CD4-positive, alpha-beta T cell (primary cell): ENCODE results near the gene PRKAG1. TPM values are rescaled to one million over a fixed set of nuclear protein-coding genes. Genes with fewer than 3 reads are reported as not detected.

ENCODE experiments used
- ATAC-seq: fragments of 200-7000 bp; cut with Tn5 transposase; one replicate; pipeline ENCODE4 v1.10.0; 2022; ENCODE audit warnings: mild to moderate bottlenecking; ENCODE audit not compliant: poor library complexity
- CTCF ChIA-PET: fragments of 350-600 bp; sonication (Branson Sonifier 250); formaldehyde crosslinking; loops from one replicate; lab custom pipeline; 2021; ENCODE audit warnings: antibody characterized with exemption, inconsistent platforms; lab: Charles Lee
- POLR2A ChIA-PET: fragments of 350-600 bp; sonication (Branson Sonifier 250); formaldehyde crosslinking; loops from one replicate; lab custom pipeline; 2021; ENCODE audit warnings: antibody characterized with exemption, inconsistent platforms; lab: Charles Lee
- DNase-seq, 14 experiments: peaks; one replicate each; pipeline ENCODE4 v3.0.0-alpha.2; 2013 to 2020; ENCODE audit warnings: mixed read lengths in 2 of 14
- H3K27ac ChIP-seq, 2 donors: one replicate each; pipeline versions ENCODE4 v1.5.1 to v1.7.0; 2013; ENCODE audit warnings: low read length in 2 of 2, low read depth in 1 of 2, mild to moderate bottlenecking in 1 of 2
- H3K27me3 ChIP-seq, 2 experiments: 1 replicate in 1 of 2; 2 replicates in 1 of 2; pipeline versions ENCODE4 v1.6.1 to v1.7.0; 2013; ENCODE audit warnings: low read length in 2 of 2, control low read depth in 1 of 2, mild to moderate bottlenecking in 1 of 2, moderate library complexity in 1 of 2; ENCODE audit not compliant: insufficient read depth in 2 of 2, control insufficient read depth in 1 of 2
- H3K36me3 ChIP-seq: one replicate; pipeline ENCODE4 v1.6.1; 2013; ENCODE audit warnings: low read length, control low read depth; ENCODE audit not compliant: insufficient read depth
- H3K4me1 ChIP-seq: one replicate; pipeline ENCODE4 v1.6.1; 2013; ENCODE audit warnings: low read length, control low read depth; ENCODE audit not compliant: insufficient read depth
- H3K4me3 ChIP-seq: one replicate; pipeline ENCODE4 v1.5.1; 2013; ENCODE audit warnings: mild to moderate bottlenecking, low read length, moderate library complexity
- H3K9me3 ChIP-seq, 2 experiments: 1 replicate in 1 of 2; 2 replicates in 1 of 2; pipeline versions ENCODE4 v1.6.1 to v1.7.0; 2013; ENCODE audit warnings: low read length in 2 of 2, mild to moderate bottlenecking in 2 of 2, control low read depth in 1 of 2, moderate library complexity in 1 of 2; ENCODE audit not compliant: control insufficient read depth in 1 of 2, insufficient read depth in 1 of 2
- H3K27ac Mint-ChIP-seq: one replicate; pipeline ENCODE4 v1.8.0; 2020; ENCODE audit warnings: mixed read lengths
- H3K27me3 Mint-ChIP-seq: one replicate; pipeline ENCODE4 v1.8.0; 2021; ENCODE audit warnings: mixed read lengths
- H3K36me3 Mint-ChIP-seq: one replicate; pipeline ENCODE4 v1.8.0; 2021; ENCODE audit warnings: low read depth, mixed read lengths
- H3K4me1 Mint-ChIP-seq: one replicate; pipeline ENCODE4 v1.8.0; 2021; ENCODE audit warnings: low read depth, mixed read lengths
- H3K4me3 Mint-ChIP-seq: one replicate; pipeline ENCODE4 v1.8.0; 2020; ENCODE audit warnings: mild to moderate bottlenecking, mixed read lengths
- H3K9me3 Mint-ChIP-seq: one replicate; pipeline ENCODE4 v1.8.0; 2020; ENCODE audit warnings: mixed read lengths
- CTCF ChIP-seq: fragments of 200-600 bp; IDR thresholded peaks from one replicate; pipeline ENCODE4 v1.8.0; 2022; ENCODE audit warnings: antibody characterized with exemption, mild to moderate bottlenecking
- intact Hi-C, 2 experiments: fragments of 100-400 bp; cut with DNase I in 1 of 2; cut with micrococcal nuclease in 1 of 2; formaldehyde crosslinking; loops; one replicate each; pipeline versions ENCODE4 v1.15.1 to v1.9.0; 2023 to 2025; cut with DNase I, micrococcal nuclease
- total RNA-seq, 174 experiments: library from RNA in 2 of 174; stranded (reverse) in 2 of 174; gene quantifications; one replicate each; pipeline ENCODE4 v1.2.3 and lab custom pipeline; 2021 to 2026

The PRKAG1 gene
- total RNA-seq, 2 experiments from 2014 or later: 34.6 to 38.2 TPM

GRCh38 chr12:48973941-48974673 lies 44.5 kb downstream of the PRKAG1 start:
- POLR2A ChIA-PET: no interaction called here
- peaks cover 40% of the 10 kb centered on the region for H3K4me1 Mint-ChIP-seq

GRCh38 chr12:48973531-48973930 lies 45.0 kb downstream of the PRKAG1 start:
- peaks cover 0 to 11% of the 10 kb centered on the region in 2 experiments for H3K9me3 ChIP-seq
- H3K4me3 Mint-ChIP-seq: no peak overlapping the region
- peaks cover 64% of the 10 kb centered on the region for H3K4me1 ChIP-seq
- peaks cover 49 to 61% of the 10 kb centered on the region in 2 experiments for H3K27me3 ChIP-seq
- CTCF ChIA-PET: interaction anchor here (0.6 to 1.3 kb wide), 4 partner anchors 15 to 1553 kb away, joined by 3 to 5 read pairs (median 4); no protein-coding TSS in a partner anchor
- H3K27me3 Mint-ChIP-seq: peaks cover 76% of the 10 kb centered on the region
- no peak for ATAC-seq
- POLR2A ChIA-PET: no interaction called here
- no peak overlapping the region for H3K4me3 ChIP-seq
- no peaks in the 10 kb centered on the region for H3K9me3 Mint-ChIP-seq
- intact Hi-C loops: no loop called here
- no peak for TF ChIP-seq CTCF
- no peaks in the 10 kb centered on the region for H3K36me3 Mint-ChIP-seq
- H3K27ac Mint-ChIP-seq: no peak overlapping the region
- peak in 1 of 14 experiments; percentile 27 for DNase-seq
- no peaks in the 10 kb centered on the region for H3K36me3 ChIP-seq
- no peak overlapping the region for H3K27ac ChIP-seq
- peaks cover 37% of the 10 kb centered on the region for H3K4me1 Mint-ChIP-seq

More at GRCh38 chr12:48973941-48974673, 44.5 kb downstream of the PRKAG1 start:
- Histone ChIP-seq H3K36me3 (no peaks in the 10 kb centered on the region), H3K27ac (no peak overlapping the region), H3K27me3 (peaks cover 55 to 66% of the 10 kb centered on the region in 2 experiments), H3K9me3 (peaks cover 0 to 11% of the 10 kb centered on the region in 2 experiments), H3K4me1 (peaks cover 67% of the 10 kb centered on the region), H3K4me3 (no peak overlapping the region)
- DNase-seq: peak in 6 of 14 experiments; percentile 32 to 63 (median 54)
- intact Hi-C loops: no loop called here
- Mint-ChIP-seq H3K4me3 (no peak overlapping the region), H3K9me3 (no peaks in the 10 kb centered on the region), H3K36me3 (no peaks in the 10 kb centered on the region), H3K27ac (no peak overlapping the region), H3K27me3 (peaks cover 81% of the 10 kb centered on the region)
- ATAC-seq: no peak
- peak; percentile 69 for TF ChIP-seq CTCF
- CTCF ChIA-PET: interaction anchor here (0.7 to 6.6 kb wide), 4 partner anchors 14 to 65 kb away, joined by 3 to 62 read pairs (median 4); no protein-coding TSS in a partner anchor

GRCh38 chr12:48972952-48973483 lies 45.6 kb downstream of the PRKAG1 start:
- no peaks in the 10 kb centered on the region for H3K36me3 Mint-ChIP-seq
- CTCF ChIA-PET: interaction anchor here (0.6 to 1.3 kb wide), 3 partner anchors 16 to 1552 kb away, joined by 3 to 5 read pairs (median 4); no protein-coding TSS in a partner anchor
- H3K9me3 ChIP-seq: peaks cover 0 to 11% of the 10 kb centered on the region in 2 experiments
- DNase-seq (no peak), ATAC-seq (no peak)
- no peak overlapping the region for H3K27ac Mint-ChIP-seq
- POLR2A ChIA-PET: no interaction called here
- peaks cover 48 to 57% of the 10 kb centered on the region in 2 experiments for H3K27me3 ChIP-seq
- H3K4me3 Mint-ChIP-seq: no peak overlapping the region
- H3K9me3 Mint-ChIP-seq: no peaks in the 10 kb centered on the region
- TF ChIP-seq CTCF: no peak
- H3K4me1 ChIP-seq: peaks cover 58% of the 10 kb centered on the region
- H3K27me3 Mint-ChIP-seq: peaks cover 75% of the 10 kb centered on the region
- H3K36me3 ChIP-seq: no peaks in the 10 kb centered on the region
- H3K27ac ChIP-seq: no peak overlapping the region
- intact Hi-C loops: no loop called here
- peaks cover 36% of the 10 kb centered on the region for H3K4me1 Mint-ChIP-seq
- H3K4me3 ChIP-seq: no peak overlapping the region
